Cardiac septum (tissue), 1 donor: ENCODE measurements around the gene GALM. TPM values are rescaled to one million over a fixed set of nuclear protein-coding genes. Genes with fewer than 3 reads are reported as not detected.
A peak's percentile ranks its signal among the peaks of the same experiment; 100 is the strongest.
"Not testable (repeated sequence)": the region's sequence is repeated elsewhere in the genome, so short reads cannot be mapped to it uniquely, and the experiment has no call there.

Experiments
- DNase-seq: peaks from one replicate; pipeline ENCODE4 v3.0.0-alpha.2; 2020; ENCODE audit warnings: low spot score
- intact Hi-C: fragments of 100-400 bp; cut with DNase I; formaldehyde crosslinking; loops from one replicate; pipeline ENCODE4 v1.14.0; 2022
- total RNA-seq: library from RNA; stranded (reverse); fragmentation: NEBNext Ultra II Directional; extraction: Animal tissue kit (Norgen Biotek cat#: 25700); gene quantifications from one replicate; pipeline ENCODE4 v1.2.1, GENCODE V29; 2021
- donor health status: DM: no; HTN: no; CAD: no.

The GALM gene
- total RNA-seq, 1 donor from 2014 or later: 8.5 TPM

- intact Hi-C loops: loop anchor here (2.0 kb wide), 1 partner anchor 147 kb away; the partner anchor contains the start of gene HNRNPLL
- no peak for DNase-seq
Measured at GRCh38 chr2:38750011-38750890, 84.3 kb downstream of the GALM start.

GRCh38 chr2:38750891-38751595 lies 85.1 kb downstream of the GALM start, which contains the start of gene SRSF7:
SRSF7 (minus strand) TSS chr2:38751361; CDS start chr2:38751256, 105 bp downstream.
- intact Hi-C loops: loop anchor here (1.0 to 2.0 kb wide), 2 partner anchors 27 to 148 kb away; partner anchors contain the start of genes GEMIN6 and HNRNPLL

GRCh38 chr2:38751596-38752410 lies 85.9 kb downstream of the GALM start:
- no peak for DNase-seq
- intact Hi-C loops: loop anchor here (1.0 to 2.0 kb wide), 2 partner anchors 26 to 149 kb away; partner anchors contain the start of genes GEMIN6 and HNRNPLL

More at GRCh38 chr2:38750891-38751595, 85.1 kb downstream of the GALM start, which contains the start of gene SRSF7:
- peak; percentile 98 for DNase-seq

GRCh38 chr2:38754049-38754448 lies 88.1 kb downstream of the GALM start:
- intact Hi-C loops: no loop called here
- no peak for DNase-seq

GRCh38 chr2:38754506-38754905 lies 88.6 kb downstream of the GALM start:
- intact Hi-C loops: no loop called here
- no peak for DNase-seq

- intact Hi-C loops, DNase-seq: not testable (repeated sequence)
Measured at GRCh38 chr2:38755891-38756290, 90.0 kb downstream of the GALM start.

- intact Hi-C loops: no loop called here
- no peak for DNase-seq
Measured at GRCh38 chr2:38763228-38763627, 97.3 kb downstream of the GALM start.

- intact Hi-C loops: no loop called here
- DNase-seq: no peak
Measured at GRCh38 chr2:38763728-38764127, 97.8 kb downstream of the GALM start.

- no peak for DNase-seq
- intact Hi-C loops: no loop called here
Measured at GRCh38 chr2:38765149-38765548, 99.2 kb downstream of the GALM start.

GRCh38 chr2:38765551-38765950 lies 99.6 kb downstream of the GALM start:
- DNase-seq: no peak
- intact Hi-C loops: no loop called here

GRCh38 chr2:38771632-38772031 lies 105.7 kb downstream of the GALM start:
- DNase-seq: no peak
- intact Hi-C loops: no loop called here

- no peak for DNase-seq
- intact Hi-C loops: no loop called here
Measured at GRCh38 chr2:38775097-38775920, 109.4 kb downstream of the GALM start.

- no peak for DNase-seq
- intact Hi-C loops: no loop called here
Measured at GRCh38 chr2:38775921-38776225, 110.0 kb downstream of the GALM start.

GRCh38 chr2:38776531-38776930 lies 110.6 kb downstream of the GALM start:
- intact Hi-C loops: no loop called here
- DNase-seq: no peak

- intact Hi-C loops: loop anchor here (1.0 kb wide), 1 partner anchor 27 kb away; the partner anchor contains the start of gene SRSF7
- no peak for DNase-seq
Measured at GRCh38 chr2:38778687-38779082, 112.8 kb downstream of the GALM start.

- intact Hi-C loops: no loop called here
Measured at GRCh38 chr2:38783586-38783985, 117.7 kb downstream of the GALM start.

More at GRCh38 chr2:38783586-38783985, 117.7 kb downstream of the GALM start:
- DNase-seq: no peak
